GM20000 (cell line): ENCODE data around the gene ACBD7.
A peak's percentile ranks its signal among the peaks of the same experiment; 100 is the strongest.

Source experiments
- DNase-seq: peaks from one replicate; pipeline ENCODE4 v3.0.0; 2012; ENCODE audit warnings: low spot score
- TF ChIP-seq, protein P1 (sequence below): IDR thresholded peaks from 2 replicates; pipeline ENCODE4 v1.5.1; 2012; ENCODE audit warnings: mild to moderate bottlenecking, control low read depth; ENCODE audit errors: extremely low read depth, missing control alignments

Gene ACBD7

DNA sequence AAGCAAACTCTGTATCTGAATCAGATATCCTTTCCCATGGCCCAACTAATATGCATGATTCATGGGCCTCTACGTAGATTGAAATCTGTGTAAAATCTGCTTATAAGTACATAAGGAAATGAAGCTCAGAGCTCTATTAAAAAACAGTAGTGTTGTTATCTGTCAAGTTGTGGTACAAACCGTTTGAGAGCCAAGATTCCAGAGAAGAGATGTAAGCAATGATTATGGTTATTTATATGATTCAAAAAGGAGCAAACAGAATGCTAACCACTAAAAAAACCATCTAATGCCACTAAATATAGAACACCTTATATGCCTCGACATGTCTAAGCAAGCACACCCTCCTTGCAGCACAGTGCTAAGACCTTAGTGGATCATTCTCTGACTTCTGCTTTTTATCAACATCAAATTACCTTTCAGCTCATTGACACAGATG, 35.2 kb upstream of the ACBD7 start:
- DNase-seq, result peak; percentile 27
- TF ChIP-seq, protein P1, sequence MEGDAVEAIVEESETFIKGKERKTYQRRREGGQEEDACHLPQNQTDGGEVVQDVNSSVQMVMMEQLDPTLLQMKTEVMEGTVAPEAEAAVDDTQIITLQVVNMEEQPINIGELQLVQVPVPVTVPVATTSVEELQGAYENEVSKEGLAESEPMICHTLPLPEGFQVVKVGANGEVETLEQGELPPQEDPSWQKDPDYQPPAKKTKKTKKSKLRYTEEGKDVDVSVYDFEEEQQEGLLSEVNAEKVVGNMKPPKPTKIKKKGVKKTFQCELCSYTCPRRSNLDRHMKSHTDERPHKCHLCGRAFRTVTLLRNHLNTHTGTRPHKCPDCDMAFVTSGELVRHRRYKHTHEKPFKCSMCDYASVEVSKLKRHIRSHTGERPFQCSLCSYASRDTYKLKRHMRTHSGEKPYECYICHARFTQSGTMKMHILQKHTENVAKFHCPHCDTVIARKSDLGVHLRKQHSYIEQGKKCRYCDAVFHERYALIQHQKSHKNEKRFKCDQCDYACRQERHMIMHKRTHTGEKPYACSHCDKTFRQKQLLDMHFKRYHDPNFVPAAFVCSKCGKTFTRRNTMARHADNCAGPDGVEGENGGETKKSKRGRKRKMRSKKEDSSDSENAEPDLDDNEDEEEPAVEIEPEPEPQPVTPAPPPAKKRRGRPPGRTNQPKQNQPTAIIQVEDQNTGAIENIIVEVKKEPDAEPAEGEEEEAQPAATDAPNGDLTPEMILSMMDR, result no peak

DNA sequence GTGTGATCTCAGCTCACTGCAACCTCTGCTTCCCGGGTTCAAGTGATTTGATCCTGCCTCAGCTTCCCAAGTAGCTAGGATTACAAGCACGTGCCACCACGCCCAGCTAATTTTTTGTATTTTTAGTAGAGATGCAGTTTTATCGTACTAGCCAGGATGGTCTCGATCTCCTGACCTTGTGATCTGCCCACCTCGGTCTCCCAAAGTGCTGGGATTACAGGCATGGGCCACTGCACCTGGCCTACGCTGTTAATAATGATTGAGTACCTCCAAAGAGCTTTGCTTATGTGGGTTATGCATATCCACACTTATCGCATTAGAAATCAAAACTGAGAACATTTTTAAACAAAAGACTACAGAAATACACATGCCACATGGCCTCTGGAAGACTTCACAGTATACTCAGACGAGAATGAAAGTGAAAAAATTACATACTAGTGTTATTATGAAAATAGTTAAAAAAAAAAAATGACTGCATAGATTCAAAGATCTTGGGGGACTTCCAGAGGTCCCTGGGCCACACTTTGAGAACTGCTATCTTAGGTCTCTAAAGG, 34.0 kb upstream of the ACBD7 start:
- TF ChIP-seq, protein P1, result no peak
- peak; percentile 75 for DNase-seq

DNA sequence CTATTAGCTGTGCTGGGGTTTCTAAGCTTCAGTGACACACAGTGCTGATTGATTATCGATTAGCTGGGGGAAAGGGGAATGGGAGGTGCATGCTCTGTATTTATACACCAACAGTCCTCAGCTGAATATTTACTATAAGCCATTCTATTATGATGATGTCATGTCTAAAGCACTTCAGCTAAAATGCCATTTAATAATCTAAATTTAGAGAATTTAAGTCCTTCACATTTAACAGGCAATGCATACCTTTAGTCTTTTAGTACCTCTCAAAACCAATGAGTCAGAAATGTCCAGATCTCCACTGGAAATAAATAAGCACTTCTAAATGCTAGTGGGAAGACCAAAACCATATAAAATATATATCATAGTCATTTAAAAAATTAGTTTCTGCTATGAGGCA, 33.1 kb upstream of the ACBD7 start:
- no peak for DNase-seq
- TF ChIP-seq, protein P1, result no peak

DNA sequence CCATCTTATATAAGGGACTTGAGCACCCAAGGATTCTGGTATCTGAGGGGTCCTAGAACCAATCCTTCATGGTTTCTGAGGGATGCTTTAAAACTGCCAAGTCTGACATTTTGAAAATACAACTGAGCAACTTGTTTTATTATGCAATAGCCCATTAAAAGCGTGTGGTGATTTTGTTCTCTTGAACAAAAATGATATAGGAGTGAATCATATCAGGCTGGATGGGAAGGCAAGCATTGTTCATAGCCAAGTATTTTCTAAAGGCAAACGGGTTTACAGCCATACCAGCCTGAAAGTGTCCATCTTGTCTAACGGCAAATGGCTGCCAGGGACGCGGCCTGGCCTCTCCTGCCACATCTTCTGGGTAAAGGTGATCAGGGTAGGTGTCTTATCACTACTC, 31.9 kb upstream of the ACBD7 start:
- DNase-seq, result no peak
- TF ChIP-seq, protein P1, result no peak

DNA sequence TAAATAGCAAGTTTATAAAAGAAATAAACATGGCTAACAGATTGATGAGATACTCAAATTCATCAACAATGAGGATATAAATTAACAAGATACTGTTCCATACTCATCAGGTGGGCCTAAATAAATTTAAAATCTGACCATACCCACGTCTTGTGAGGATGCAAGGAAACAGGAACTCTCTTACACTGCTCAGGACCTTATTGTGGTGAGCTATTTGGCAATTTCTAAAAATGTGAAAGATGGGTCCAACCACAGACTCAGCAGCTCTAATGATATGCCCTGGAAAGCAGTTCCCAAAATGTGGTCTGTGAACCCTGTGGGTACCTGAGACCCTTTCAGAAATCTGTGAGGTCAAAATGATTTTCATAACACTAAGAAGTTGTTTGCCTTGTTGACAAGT, 30.0 kb upstream of the ACBD7 start:
- DNase-seq, result no peak
- TF ChIP-seq, protein P1, result no peak

DNA sequence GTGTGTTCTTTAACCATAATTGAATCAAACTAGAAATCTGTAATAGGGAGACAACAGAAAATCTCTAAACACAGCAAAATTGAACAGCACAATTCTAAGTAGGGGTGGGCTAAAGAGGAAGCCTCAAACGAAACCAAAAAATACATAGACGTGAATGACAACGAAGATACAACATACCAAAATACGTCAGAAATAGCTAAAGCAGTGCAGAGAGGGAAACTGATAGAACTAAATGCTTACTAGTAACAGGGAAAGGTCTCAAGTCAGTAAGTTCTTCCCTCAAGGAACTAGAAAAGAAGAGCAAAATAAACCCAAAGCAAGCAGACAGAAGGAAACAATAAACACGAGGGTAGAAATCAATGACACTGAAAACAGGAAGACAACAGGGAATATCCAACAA, 27.6 kb upstream of the ACBD7 start:
- TF ChIP-seq, protein P1, result no peak
- no peak for DNase-seq

DNA sequence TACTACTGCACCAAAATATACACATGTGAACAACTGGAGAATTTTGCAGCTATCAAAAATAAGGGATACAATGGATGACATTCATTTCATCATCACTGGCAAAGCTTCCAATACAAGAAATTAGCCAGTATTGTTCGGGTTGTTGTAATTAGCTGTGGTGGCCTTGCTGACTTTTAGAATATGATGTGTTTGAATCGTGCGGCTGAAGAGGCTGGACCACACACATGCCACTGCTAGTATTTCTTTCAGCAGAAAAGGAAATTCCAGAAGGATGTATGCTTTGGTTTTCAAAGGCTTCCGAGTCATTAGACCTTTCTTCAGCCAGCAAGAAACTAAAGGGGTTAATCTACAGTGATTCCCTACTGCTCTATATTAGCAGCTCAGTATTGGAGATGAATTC, 25.2 kb upstream of the ACBD7 start:
- TF ChIP-seq, protein P1, result no peak
- no peak for DNase-seq

DNA sequence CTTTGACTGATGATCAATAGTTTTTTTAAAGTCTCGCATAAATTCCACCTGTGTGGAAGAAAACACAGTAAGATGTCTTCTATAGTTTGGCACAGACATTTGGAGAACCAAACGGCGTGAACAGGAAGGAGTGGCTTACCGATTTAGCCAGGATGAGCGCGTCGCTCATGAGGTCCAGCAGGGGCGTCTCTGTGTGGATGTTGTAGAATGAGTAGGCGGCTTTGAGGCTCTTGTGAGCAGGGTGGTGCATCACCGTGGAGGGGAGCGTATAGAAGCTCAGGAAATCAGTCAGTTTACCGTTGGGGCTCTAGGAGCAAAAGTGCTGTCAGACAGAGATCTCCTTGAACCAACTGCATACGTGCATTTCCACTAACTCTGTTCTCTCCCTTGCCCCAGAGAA, 24.1 kb upstream of the ACBD7 start:
- DNase-seq, result no peak
- TF ChIP-seq, protein P1, result no peak
